GM21619 (cell line): Measurements from ENCODE around the gene NGB.

Experiments used
- ATAC-seq: cut with Tn5 transposase; IDR thresholded peaks from one replicate; pipeline ENCODE4 v1.9.1; 2021; ENCODE audit not compliant: unreplicated experiment

Gene NGB

GRCh38 chr14:77238996-77239395 lies 32.0 kb downstream of the NGB start:
- no peak for ATAC-seq

DNA sequence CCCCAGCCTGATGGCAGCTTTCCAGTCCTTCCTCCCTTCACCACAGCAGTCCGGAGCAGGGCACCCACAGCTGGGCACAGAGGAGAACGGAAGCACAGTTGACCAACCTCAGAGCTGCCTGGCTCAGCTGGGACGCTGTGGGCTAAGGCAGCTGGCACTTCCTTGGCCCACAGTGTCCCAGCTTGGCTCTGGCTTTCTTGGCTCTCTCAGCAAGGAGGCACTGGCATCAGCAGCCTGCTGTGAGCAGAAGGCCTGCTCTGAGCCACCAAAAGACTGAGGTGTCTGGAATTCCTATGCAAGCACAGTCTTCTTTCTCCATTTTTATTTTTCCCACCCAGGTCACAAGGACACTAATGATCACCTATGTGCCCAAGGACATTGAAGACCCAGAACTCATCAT lies 32.6 kb downstream of the NGB start:
- ATAC-seq: no peak

DNA sequence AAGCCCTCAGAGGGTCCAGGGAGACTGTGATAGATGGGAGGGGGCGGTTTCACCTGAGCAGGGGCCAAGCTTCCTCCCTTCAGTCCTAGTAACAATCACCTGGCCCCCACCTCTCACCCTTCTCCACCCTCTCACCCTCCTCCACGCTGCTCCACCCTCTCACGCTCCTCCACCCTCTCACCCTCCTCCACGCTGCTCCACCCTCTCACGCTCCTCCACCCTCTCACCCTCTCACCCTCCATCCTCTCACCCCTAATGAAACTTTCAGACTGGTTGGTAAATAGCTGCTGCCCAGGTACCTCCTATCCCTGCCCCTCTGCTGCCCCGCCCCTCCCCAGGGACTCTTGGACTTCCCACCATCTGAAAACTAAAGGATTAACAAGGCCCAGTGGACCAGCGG lies 34.2 kb downstream of the NGB start:
- ATAC-seq: no peak

DNA sequence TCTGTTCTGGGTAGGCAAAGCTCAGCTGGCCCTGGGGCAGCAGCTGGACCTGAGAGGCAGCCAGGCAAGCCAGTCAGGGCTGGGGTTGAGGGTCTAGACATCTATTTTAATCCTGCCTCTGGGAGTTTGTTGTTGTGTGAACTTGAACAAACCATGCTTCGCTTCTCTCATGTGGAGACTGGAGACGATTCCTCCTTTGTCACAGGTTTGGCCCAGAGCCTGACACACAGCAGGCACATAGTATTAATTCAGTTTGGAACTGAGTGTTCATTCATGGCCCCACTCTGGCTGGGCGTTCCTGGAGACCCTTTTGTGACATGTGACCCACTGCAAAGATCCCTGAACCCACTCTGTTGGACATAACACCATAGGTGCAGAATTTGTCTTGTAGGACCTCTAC lies 39.3 kb downstream of the NGB start:
- ATAC-seq: no peak

- ATAC-seq: no peak
Observed at GRCh38 chr14:77230914-77231313, 40.1 kb downstream of the NGB start.

DNA sequence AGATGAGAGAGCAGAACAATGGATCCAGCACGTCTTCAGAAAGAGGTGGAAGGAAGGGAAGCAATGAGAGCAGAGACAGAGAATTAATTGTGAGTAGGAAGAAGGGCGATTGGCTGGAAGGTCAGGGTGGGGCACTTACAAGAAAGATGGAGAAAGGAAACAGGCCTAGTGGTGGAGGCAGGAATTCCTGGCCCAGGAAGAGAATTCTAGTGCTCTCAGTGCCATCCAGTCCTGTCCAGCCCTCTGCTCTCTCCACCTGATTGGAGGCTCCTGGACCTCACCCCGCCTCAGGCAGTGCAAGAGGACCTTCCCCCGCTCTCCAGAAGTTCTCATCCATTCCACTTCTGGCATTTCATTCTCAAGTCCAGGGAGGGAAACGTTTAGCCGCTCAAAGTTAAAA lies 43.0 kb downstream of the NGB start:
- ATAC-seq: no peak

- ATAC-seq: no peak
Observed at GRCh38 chr14:77225892-77226557, 45.0 kb downstream of the NGB start.

DNA sequence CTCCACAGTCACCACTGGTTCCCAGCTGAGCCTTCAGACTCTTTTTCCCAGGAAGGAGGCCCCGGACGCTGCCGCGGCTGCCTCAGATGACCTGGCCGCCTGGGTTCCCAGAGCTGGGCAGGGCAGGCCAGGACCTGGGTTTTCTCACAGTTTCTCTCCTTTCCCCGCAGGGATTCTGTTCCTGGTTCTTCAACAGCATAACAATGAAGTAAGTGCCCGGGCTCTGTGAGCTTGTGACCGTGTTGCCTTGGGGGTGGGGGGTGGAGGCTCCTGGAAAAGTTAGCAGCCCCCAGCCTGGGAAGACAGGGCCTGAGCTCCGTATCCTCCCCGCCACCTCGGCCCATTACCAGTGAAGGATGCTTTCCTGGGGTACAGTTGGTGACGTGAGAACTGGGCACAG lies 45.8 kb downstream of the NGB start:
- no peak for ATAC-seq

GRCh38 chr14:77224212-77224611 lies 46.8 kb downstream of the NGB start:
- ATAC-seq: no peak

GRCh38 chr14:77222546-77223225 lies 48.3 kb downstream of the NGB start:
- no peak for ATAC-seq

DNA sequence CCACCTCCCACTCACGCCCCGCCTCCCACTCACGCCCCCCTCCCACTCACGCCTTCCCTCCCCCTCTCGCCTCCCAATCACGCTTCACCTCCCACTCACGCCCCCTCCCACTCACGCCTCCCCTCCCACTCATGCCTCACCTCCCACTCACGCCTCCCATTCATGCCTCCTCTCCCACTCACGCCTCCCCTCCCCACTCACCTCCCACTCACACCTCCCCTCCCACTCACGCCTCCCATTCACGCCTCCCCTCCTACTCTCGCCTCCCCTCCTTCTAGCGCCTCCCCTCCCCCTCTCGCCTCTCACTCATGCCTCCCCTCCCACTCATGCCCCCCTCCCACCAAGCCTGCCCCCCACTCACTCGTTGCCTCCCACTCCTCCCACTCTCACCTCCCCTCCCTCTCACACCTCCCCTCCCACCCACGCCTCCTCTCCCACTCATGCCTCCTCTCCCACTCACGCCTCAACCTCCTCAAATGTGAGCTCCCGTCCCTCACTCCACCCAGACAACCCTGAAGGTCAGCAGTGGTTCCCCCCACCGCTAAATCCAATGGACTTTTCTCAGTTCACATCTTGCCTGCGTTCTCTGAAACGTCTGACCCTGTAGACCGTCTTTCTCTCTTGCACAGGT lies 49.6 kb downstream of the NGB start:
- ATAC-seq: no peak

- ATAC-seq: no peak
Observed at GRCh38 chr14:77220246-77221017, 50.6 kb downstream of the NGB start.

GRCh38 chr14:77219591-77219990 lies 51.4 kb downstream of the NGB start:
- ATAC-seq: no peak

GRCh38 chr14:77217551-77217950 lies 53.5 kb downstream of the NGB start:
- no peak for ATAC-seq
